SH-SY5Y (cell line): Measurements from ENCODE around the gene CCDC171.

Experiments
- GATA2 ChIP-seq: IDR thresholded peaks from 2 replicates; pipeline ENCODE4 v1.6.1; 2011; ENCODE audit warnings: mild to moderate bottlenecking, low read depth, low read length
- GATA3 ChIP-seq: IDR thresholded peaks from 2 replicates; pipeline ENCODE4 v1.6.1; 2011; ENCODE audit warnings: low read depth, mild to moderate bottlenecking, low read length, moderate library complexity

Gene CCDC171

DNA sequence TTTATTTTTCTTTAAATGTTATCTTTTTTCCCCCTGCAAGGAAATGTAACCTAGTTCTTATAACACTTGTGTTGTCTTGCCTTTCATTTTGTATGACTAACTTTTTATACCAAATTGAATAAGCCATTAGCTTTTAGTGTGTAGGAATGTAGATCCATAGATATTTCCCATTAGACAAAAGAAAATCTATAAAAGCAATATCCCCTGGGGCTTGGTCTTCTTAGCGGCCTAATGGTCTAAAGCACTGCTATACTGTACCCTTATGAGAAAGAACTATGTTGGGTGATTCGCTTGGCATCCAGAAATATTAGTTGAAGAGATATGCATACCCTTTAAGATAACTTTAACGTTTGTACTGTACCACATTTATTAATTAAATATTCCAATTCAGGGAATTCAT is 289.2 kb downstream of the CCDC171 start:
- TF ChIP-seq GATA2 (no peak), GATA3 (no peak)

DNA sequence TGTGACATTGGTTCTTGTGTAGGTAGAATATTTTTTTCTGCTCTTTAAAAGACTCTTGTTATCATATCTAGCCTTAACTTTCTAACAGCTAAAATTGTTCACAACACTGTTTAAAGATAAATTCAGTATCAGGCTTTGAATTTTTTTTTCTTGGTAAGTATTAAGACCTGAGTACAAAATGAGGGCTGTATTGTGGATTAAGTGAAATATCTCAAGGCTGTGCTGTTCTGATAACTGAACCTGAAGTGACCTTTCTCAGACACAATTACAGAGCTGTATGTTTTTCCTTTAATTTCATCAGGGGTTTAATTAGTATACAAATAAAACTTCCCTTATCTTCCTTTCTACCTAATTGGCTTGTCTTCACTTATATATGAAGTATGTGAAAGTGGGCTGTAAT is 290.5 kb downstream of the CCDC171 start:
- TF ChIP-seq GATA2 (no peak), GATA3 (no peak)

DNA sequence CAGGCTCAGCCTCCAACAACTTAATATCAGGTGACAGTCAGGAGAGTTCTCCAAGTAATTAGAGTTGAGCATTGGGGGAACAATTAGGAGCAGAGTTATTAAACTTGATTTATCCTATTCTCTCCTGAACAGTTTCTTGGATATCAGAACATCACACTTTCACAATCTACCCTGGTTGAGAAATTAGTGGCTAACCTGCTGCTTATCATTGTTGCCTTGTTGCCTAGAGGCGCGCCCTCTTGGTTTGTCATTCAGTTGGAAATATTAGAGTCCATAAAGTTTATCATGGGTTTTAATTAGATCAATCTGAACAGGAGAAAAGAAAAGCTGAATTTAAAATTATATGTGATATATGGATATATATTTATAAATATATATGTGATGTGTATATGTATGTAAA is 291.1 kb downstream of the CCDC171 start:
- TF ChIP-seq GATA3 (no peak), GATA2 (no peak)

DNA sequence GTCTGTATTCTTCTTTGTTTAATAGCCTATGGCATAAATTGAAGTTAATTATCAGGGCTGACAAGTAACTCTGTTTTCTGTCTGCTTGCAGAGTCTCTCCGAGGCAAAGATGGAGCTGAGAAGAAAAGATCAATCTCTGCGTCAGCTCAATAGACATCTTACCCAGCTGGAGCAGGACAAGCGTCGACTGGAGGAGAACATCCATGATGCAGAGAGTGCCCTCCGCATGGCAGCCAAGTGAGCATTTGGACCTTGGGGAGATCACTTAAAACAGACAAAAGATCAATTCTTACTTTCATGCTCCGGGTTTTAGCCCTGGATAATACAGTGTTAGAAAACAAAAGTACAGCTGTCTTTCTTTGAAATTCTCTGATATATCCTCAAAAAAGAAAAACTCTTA is 293.8 kb downstream of the CCDC171 start:
- TF ChIP-seq GATA2 (no peak), GATA3 (no peak)

DNA sequence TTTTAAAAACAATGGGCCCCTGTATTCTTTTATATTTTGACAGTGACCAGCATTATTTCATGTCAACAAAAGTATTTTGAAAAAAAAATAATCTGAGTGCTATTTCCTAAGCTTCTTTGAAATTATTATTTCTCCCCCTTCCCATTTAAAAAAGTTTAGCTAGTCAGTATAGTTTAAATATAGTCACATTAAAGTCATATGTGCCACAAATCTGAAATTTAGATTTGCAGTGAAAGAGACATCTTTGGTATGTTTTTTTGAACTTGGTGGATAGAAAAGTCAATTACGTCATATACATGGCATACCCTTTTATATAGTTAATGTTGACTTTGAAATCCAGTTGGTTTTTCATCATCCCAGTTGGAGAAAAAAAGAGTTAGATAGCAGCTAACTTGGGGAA is 297.0 kb downstream of the CCDC171 start:
- no peak for TF ChIP-seq GATA3
- TF ChIP-seq GATA2 = no peak

DNA sequence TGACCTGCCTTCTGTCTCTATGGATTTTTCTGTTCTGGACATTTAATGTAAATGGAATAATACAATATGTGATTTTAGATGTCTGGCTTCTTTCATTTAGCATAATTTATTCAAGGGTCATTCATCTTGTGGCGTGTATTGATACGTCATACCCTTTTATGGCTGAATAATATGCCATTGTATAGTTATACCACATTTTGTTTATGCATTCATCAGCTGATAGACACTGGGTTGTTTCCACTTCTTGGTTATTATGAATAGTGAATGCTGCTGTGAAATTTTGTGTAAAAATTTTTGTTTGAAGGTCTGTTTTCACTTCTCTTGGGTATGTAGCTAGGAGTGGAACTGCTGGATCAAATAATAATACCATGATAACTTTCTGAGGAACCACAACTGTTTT is 298.9 kb downstream of the CCDC171 start:
- TF ChIP-seq GATA3 (no peak), GATA2 (no peak)

DNA sequence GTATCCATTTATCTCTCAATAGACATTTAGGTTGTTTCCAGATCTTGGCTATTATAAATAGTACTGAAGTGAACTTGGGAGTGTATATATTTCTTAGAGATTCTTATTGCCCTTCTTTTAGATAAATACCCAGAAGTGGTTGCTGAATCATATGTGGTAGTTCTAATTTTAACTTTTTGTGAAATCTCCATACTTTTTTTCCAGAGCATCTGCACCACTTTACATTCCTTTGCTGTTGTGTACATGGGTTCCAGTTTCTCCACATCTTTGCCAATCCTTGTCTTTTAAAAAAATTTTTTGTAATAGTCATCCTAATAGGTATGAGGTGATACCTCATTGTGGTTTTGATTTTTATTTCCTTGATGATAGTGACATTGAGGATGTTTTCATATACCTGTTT is 303.7 kb downstream of the CCDC171 start:
- TF ChIP-seq GATA3 = no peak
- no peak for TF ChIP-seq GATA2

DNA sequence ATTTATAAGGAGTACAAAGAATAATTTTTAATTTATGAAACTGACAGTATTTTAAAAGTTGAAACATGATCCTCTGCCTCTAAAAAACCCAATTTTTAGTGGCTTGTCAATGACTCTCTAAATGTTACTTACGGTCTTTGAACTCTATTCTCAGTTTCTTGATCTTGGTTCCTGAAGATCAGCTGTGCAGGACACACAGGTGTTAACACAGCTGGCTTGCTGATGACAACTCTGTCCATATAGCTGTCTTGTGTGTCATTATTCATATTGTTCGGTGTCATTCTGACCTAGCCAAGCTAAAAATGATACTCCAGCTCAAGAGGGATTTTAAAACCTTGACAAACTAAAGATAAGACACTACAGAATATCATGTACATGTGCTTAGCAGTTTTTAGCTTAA is 314.5 kb downstream of the CCDC171 start:
- TF ChIP-seq GATA3 = no peak
- no peak for TF ChIP-seq GATA2

DNA sequence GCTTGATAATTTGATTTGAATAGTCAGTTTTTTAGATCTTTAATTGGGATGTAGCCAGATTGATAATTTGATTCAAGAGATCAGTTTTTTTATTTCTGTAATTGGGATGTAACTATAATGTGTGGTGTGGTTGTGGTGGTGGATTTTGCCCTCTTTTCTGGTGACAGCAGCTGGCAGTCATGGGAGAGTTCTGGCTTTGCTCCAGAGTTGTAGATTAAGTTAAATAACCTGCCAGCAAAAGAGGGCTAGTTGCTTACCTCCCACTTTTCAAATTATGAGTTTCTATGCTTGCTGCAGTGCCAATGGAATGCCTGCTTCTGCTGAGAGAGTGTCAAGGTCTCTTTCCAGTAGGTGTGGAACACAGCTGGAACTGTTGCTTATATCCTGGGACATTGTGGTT is 315.1 kb downstream of the CCDC171 start:
- TF ChIP-seq GATA2 = no peak
- no peak for TF ChIP-seq GATA3

DNA sequence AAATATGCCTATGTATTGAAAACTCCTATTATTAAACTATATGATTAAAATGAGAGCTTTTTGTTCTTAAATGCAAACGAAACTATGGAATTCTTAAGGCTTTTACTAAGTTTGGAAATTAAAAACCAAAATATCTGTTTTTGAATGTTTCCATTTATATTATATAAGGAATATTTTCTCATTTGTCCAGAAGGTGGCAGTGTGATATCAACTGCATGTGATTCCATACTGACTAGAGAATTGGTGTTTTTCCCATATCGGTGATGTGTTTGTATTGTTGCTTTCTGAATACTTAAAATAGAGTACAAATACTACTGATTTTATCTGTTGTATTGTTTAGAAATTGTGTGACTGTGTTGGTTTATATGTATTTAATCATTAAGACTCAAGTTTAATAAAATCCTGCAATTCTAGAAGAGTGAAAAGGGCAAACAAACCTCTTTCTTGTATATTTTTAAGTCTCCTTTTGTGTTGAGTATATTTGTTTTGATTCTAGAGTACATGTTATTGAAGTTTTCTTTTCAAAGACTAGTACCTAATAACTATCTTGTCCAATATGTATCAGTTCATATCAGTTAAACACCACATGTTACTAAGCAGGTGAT is 320.8 kb downstream of the CCDC171 start:
- TF ChIP-seq GATA2 (no peak), GATA3 (no peak)

DNA sequence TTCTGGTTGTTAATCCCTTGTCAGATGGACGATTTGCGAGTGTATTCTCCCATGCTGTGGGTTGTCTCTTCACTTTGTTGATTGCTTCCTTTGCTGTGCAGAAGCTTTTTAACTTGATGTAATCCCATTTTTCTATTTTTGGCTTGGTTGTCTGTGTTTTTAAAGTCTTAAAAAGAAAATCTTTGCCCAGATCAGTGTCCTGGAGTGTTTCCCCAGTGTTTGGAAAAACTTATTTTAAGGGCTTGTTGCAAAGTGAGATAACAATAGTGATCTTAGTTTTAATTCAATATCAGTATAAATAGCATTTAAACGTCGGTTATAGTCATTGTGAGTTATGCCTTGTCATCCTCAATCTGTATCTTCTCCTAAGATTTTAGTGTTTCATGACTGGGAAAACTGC is 329.5 kb downstream of the CCDC171 start:
- TF ChIP-seq GATA2 (no peak), GATA3 (no peak)

DNA sequence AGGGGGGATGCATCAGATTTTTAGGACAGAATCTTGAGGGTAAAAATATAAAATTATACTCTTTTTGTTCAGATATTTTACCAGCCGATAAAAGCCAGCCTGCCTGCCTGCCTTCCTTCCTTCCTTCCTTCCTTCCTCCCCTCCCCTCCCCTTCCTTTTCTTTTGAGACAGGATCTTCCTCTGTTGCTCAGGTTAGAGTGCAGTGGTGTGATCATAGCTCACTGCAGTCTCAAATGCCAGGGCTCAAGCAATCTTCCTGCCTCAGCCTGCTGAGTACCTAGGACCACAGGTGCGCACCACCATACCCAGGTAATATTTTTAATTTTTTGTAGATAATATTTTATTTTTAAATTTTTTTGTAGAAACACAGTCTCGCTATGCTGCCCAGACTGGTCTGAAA is 330.0 kb downstream of the CCDC171 start:
- TF ChIP-seq GATA2 = no peak
- no peak for TF ChIP-seq GATA3

DNA sequence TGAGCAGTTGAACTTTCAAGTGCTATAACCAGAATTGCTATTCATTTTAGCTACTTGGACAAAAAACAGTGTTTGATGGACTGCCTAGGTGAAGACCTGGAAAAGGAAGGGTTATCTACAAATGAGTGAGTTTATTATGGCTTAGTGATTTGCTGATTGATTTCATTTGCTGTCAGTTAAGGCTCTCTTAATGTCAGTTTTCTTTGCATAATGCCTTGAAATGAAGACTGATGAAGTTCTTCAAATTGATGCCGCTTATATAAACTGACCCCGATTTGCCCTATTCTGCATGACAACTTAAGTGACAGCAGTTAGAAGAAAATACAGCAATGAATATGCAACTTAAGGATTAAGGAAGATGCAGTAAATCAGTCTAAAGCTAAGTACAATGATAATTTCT is 332.6 kb downstream of the CCDC171 start:
- no peak for TF ChIP-seq GATA3
- no peak for TF ChIP-seq GATA2

DNA sequence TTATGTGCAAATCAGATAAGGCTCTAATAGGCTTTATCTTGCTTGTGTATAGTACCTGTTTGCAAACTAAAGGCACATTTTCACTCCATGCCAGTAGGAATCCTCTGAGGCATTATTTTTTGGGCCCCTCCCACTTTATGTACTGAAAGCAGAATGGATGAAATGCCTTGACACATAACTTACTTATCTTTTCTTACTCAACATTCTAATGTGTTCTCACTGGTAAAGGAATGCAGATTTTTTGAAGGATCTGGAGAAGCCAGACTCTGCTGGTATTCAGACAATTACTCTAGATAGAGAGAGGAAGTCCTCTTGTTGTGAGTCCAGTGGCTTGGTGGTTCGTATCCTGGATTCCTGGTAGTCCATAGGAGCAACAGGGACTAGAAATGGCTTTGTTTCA is 336.7 kb downstream of the CCDC171 start:
- TF ChIP-seq GATA3 = no peak
- TF ChIP-seq GATA2 = no peak

DNA sequence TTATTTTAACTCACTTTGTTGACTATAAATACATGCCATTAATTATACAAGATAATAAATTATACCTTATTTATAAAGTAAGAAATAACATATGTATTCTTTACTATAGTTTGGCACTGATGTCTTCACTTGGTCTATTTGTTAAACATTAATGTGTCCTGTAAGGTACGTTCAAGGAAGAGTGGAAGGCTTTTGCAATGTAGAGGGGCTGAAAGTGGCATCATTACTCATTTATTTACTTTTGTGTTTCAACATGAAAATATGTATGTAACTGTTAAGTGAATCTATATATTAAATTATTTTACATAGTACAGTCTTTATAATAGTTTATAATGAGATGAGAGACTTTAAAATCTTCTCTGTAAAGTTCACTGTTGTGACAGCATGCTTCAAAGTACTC is 348.7 kb downstream of the CCDC171 start:
- TF ChIP-seq GATA3 (no peak), GATA2 (no peak)

DNA sequence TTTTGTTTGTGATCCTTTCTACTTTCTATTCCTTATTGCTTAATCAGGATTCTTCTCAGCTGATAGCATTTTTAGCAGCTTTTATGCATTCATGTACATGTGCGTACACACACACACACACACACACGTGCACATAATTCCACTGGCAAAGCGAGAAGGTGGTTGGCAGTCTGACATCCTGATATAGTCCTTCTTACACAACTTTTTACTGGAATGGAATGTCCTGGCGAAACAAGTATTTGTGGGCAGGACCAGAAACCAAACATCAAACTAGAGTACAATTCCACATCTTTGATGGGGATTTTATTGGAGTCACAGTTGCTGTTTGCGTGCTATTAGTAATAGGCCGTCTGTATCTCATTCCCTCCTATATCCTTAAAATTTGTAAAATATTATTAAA is 356.5 kb downstream of the CCDC171 start:
- TF ChIP-seq GATA3 = no peak
- TF ChIP-seq GATA2 = no peak
